ENCODE results near the gene ATXN7L2.

DNA sequence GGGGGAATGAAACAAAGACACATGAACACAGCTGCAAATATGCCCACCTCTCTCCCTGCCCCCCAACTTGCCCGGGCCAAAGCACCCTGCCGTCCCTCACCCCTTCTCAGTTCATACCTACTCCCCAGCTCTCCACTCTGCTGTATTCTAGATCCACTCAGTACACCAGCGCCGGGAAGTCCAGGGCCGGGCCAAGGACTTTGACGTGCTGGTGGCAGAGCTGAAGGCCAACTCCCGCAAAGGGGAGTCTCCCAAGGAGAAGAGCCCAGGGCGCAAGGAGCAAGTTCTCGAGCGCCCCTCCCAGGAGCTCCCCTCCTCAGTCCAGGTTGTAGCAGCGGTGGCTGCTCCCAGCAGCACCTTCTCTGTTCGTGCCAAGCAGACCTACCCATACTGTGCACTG is 5.0 kb downstream of the ATXN7L2 start:
- TF ChIP-seq, protein P1, sequence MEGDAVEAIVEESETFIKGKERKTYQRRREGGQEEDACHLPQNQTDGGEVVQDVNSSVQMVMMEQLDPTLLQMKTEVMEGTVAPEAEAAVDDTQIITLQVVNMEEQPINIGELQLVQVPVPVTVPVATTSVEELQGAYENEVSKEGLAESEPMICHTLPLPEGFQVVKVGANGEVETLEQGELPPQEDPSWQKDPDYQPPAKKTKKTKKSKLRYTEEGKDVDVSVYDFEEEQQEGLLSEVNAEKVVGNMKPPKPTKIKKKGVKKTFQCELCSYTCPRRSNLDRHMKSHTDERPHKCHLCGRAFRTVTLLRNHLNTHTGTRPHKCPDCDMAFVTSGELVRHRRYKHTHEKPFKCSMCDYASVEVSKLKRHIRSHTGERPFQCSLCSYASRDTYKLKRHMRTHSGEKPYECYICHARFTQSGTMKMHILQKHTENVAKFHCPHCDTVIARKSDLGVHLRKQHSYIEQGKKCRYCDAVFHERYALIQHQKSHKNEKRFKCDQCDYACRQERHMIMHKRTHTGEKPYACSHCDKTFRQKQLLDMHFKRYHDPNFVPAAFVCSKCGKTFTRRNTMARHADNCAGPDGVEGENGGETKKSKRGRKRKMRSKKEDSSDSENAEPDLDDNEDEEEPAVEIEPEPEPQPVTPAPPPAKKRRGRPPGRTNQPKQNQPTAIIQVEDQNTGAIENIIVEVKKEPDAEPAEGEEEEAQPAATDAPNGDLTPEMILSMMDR (IDR thresholded peaks at IDR 0.05) = no peak
- TF ChIP-seq POLR2A (IDR thresholded peaks at IDR 0.05) = no peak
